Mesendoderm (in vitro differentiated cells): Measurements from ENCODE around the gene WASL.

Source experiments
- DNase-seq: peaks from one replicate; pipeline ENCODE4 v3.0.0; 2013
- H2AK5ac ChIP-seq: 2 replicates; pipeline ENCODE4 v1.6.1; 2013; ENCODE audit warnings: low read length, inconsistent platforms
- H2BK120ac ChIP-seq: 2 replicates; pipeline ENCODE4 v1.6.1; 2013; ENCODE audit warnings: low read depth, mild to moderate bottlenecking, low read length, moderate library complexity, mixed read lengths
- H2BK15ac ChIP-seq: replicated peaks from 2 replicates; pipeline ENCODE4 v1.6.1; 2013; ENCODE audit warnings: low read depth, mild to moderate bottlenecking, moderate library complexity
- H2BK5ac ChIP-seq: 2 replicates; pipeline ENCODE4 v1.6.1; 2013; ENCODE audit warnings: low read length, inconsistent platforms
- H3K18ac ChIP-seq: 2 replicates; pipeline ENCODE4 v1.6.1; 2013; ENCODE audit warnings: mild to moderate bottlenecking, low read length, mixed read lengths
- H3K23ac ChIP-seq: one replicate; pipeline ENCODE4 v1.6.1; 2013; ENCODE audit warnings: low read length
- H3K27ac ChIP-seq: 2 replicates; pipeline ENCODE4 v1.5.1; 2013; ENCODE audit warnings: low read depth, mild to moderate bottlenecking, inconsistent platforms, low read length, moderate library complexity
- H3K27me3 ChIP-seq: 2 replicates; pipeline ENCODE4 v1.6.1; 2013; ENCODE audit warnings: low read length, control low read depth, mild to moderate bottlenecking, inconsistent platforms; ENCODE audit not compliant: insufficient read depth, poor library complexity
- H3K36me3 ChIP-seq: 2 replicates; pipeline ENCODE4 v1.6.1; 2013; ENCODE audit warnings: low read length, inconsistent platforms; ENCODE audit not compliant: control insufficient read depth, insufficient read depth
- H3K4ac ChIP-seq: one replicate; pipeline ENCODE4 v1.6.1; 2013; ENCODE audit warnings: low read depth, mild to moderate bottlenecking, low read length, moderate library complexity
- H3K4me1 ChIP-seq: 2 replicates; pipeline ENCODE4 v1.6.1; 2013; ENCODE audit warnings: low read depth, low read length, inconsistent platforms; ENCODE audit not compliant: control insufficient read depth
- H3K4me2 ChIP-seq: 2 replicates; pipeline ENCODE4 v1.6.1; 2013; ENCODE audit warnings: low read length
- H3K4me3 ChIP-seq: 2 replicates; pipeline ENCODE4 v1.5.1; 2013; ENCODE audit warnings: mild to moderate bottlenecking, low read length
- H3K56ac ChIP-seq: one replicate; pipeline ENCODE4 v1.6.1; 2013; ENCODE audit warnings: low read length
- H3K79me1 ChIP-seq: 2 replicates; pipeline ENCODE4 v1.6.1; 2013; ENCODE audit warnings: low read length, inconsistent platforms
- H3K79me2 ChIP-seq: 2 replicates; pipeline ENCODE4 v1.6.1; 2013; ENCODE audit warnings: mild to moderate bottlenecking, low read length; ENCODE audit not compliant: control insufficient read depth, insufficient read depth
- H3K9ac ChIP-seq: 2 replicates; pipeline ENCODE4 v1.6.1; 2013; ENCODE audit warnings: low read length, inconsistent platforms
- H4K5ac ChIP-seq: one replicate; pipeline ENCODE4 v1.6.1; 2013; ENCODE audit warnings: low read length
- H4K8ac ChIP-seq: one replicate; pipeline ENCODE4 v1.6.1; 2013; ENCODE audit warnings: low read depth, mild to moderate bottlenecking, control low read depth, low read length, moderate library complexity
- WGBS: extraction: QIAGEN DNeasy Blood & Tissue Kit; methylation state at CpG from one replicate; pipeline ENCODE4 v1.1.7; 2013; ENCODE audit warnings: low lambda C conversion rate, missing lambda C conversion rate; ENCODE audit not compliant: insufficient coverage; ENCODE audit errors: extremely low coverage; 5-methylcytosine and 5-hydroxymethylcytosine counted together

WASL gene

DNA sequence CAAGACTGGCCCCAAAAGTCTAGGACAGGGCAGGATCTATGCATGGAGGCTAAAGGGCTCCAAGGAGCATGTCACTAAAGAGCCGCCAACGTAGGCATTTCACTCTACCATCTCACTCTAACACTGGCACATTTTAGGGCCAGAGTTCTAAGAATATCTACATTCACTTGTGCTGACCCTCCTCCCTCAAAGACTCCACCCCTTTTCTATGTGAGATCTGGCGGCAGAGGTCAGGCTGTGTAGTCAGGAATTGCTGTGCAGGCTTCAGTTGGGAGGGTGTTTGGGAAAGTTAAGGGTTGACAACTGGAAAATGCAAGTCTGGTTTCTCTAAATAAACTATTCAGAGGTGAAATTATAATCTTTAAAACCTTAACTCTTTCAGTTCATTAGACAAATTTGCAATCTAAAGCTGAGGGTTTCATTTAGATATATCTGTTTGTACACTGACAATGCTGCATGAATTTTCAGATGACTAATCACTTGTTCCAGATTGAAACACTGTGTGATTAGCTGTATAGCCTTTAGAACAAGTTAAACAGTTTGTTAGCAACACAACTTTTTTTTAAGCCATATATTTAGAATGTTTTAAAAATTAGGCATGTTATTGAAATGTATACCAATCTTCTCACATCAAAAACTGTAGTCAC, 74.9 kb downstream of the WASL start:
- Histone ChIP-seq H3K79me2 (no peaks in the 10 kb centered on the region), H3K36me3 (no peaks in the 10 kb centered on the region), H3K4me1 (no peaks in the 10 kb centered on the region), H3K27me3 (no peaks in the 10 kb centered on the region), H4K8ac (no peak overlapping the region), H2BK15ac (no peak overlapping the region), H2BK120ac (no peak overlapping the region), H4K5ac (no peak overlapping the region), H3K79me1 (no peaks in the 10 kb centered on the region), H3K4me3 (no peak overlapping the region), H3K27ac (no peak overlapping the region), H3K9ac (no peak overlapping the region), H3K18ac (no peak overlapping the region), H2BK5ac (no peak overlapping the region), H3K4ac (no peak overlapping the region), H3K4me2 (no peak overlapping the region), H2AK5ac (no peak overlapping the region), H3K23ac (no peak overlapping the region), H3K56ac (no peak overlapping the region)
- no CpG with 5 or more reads among the region's 3 CpGs for WGBS
- no peak for DNase-seq

- no peak overlapping the region for H4K5ac ChIP-seq
- H3K4me1 ChIP-seq = no peaks in the 10 kb centered on the region
- H2AK5ac ChIP-seq = no peak overlapping the region
- peak overlapping the region; percentile 50 for H3K23ac ChIP-seq
- no peaks in the 10 kb centered on the region for H3K36me3 ChIP-seq
- H3K18ac ChIP-seq = no peak overlapping the region
- no peak overlapping the region for H3K4me3 ChIP-seq
- H3K27me3 ChIP-seq = no peaks in the 10 kb centered on the region
- H3K79me1 ChIP-seq = no peaks in the 10 kb centered on the region
- no peak overlapping the region for H2BK120ac ChIP-seq
- no peak for DNase-seq
- H2BK5ac ChIP-seq = no peak overlapping the region
- no peak overlapping the region for H3K4ac ChIP-seq
- H3K27ac ChIP-seq = no peak overlapping the region
- no peaks in the 10 kb centered on the region for H3K79me2 ChIP-seq
- no peak overlapping the region for H2BK15ac ChIP-seq
- no peak overlapping the region for H3K4me2 ChIP-seq
- H3K56ac ChIP-seq = no peak overlapping the region
- H3K9ac ChIP-seq = no peak overlapping the region
- no peak overlapping the region for H4K8ac ChIP-seq
- no CpG with 5 or more reads among the region's 5 CpGs for WGBS
Observed at GRCh38 chr7:123673137-123673732, 75.6 kb downstream of the WASL start.

DNA sequence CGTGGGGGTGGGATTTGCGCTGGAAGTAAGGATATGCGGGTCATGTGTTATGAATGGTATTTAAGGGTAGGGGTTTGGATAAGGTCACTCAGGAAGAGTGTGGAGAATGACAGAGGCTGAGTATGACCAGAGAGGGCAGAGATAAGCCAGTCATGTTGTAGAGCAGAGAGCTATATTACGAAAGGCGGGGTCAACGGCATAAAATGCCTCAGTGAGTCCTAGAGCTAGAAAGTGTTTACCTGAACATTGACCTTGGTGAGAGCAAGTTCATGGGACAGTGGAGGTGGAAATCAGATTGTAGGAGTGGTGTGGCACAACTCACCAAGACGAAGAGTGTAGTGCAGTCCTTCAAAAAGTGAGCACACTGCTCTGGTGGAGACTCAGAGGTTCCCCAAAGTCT, 79.3 kb downstream of the WASL start:
- Histone ChIP-seq H3K4me1 (no peaks in the 10 kb centered on the region), H3K27ac (no peak overlapping the region), H2BK15ac (no peak overlapping the region), H3K56ac (no peak overlapping the region), H3K4ac (no peak overlapping the region), H3K4me3 (no peak overlapping the region), H2AK5ac (no peak overlapping the region), H2BK120ac (no peak overlapping the region), H4K5ac (no peak overlapping the region), H3K36me3 (no peaks in the 10 kb centered on the region), H3K9ac (no peak overlapping the region), H3K79me2 (no peaks in the 10 kb centered on the region), H3K18ac (no peak overlapping the region), H4K8ac (no peak overlapping the region), H3K79me1 (no peaks in the 10 kb centered on the region), H3K27me3 (no peaks in the 10 kb centered on the region), H2BK5ac (no peak overlapping the region), H3K4me2 (no peak overlapping the region), H3K23ac (no peak overlapping the region)
- no peak for DNase-seq
- 100% methylated on average over 3 of the region's 7 CpGs for WGBS

DNA sequence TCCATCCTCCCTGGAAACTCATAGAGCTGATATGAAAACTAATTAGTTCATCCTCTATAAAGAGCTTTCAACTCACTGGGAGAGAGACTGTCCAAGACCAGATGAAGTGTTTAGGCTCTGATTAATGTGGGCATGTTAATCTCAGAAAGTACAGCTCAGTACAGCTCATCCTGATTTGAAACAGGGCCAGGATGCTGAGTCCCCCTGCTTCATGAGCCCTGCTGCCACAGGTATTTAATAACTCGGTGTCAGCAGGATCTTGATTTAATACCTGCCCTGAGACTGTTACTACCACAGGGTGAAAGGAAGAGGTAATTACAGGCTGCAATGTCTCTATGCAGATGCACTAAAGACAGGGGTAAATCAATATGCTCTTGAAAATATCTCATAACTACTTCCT, 82.3 kb downstream of the WASL start:
- Histone ChIP-seq H2AK5ac (no peak overlapping the region), H3K4me1 (no peaks in the 10 kb centered on the region), H3K4me3 (no peak overlapping the region), H4K5ac (no peak overlapping the region), H3K36me3 (no peaks in the 10 kb centered on the region), H3K27me3 (no peaks in the 10 kb centered on the region), H2BK15ac (no peak overlapping the region), H3K4me2 (no peak overlapping the region), H3K9ac (no peak overlapping the region), H3K18ac (no peak overlapping the region), H3K27ac (no peak overlapping the region), H3K56ac (no peak overlapping the region), H4K8ac (no peak overlapping the region), H3K23ac (no peak overlapping the region), H2BK120ac (no peak overlapping the region), H3K79me2 (no peaks in the 10 kb centered on the region), H3K79me1 (no peaks in the 10 kb centered on the region), H3K4ac (no peak overlapping the region), H2BK5ac (no peak overlapping the region)
- no CpG with 5 or more reads among the region's 1 CpG for WGBS
- no peak for DNase-seq

GRCh38 chr7:123665896-123666295, 82.9 kb downstream of the WASL start:
- no peak overlapping the region for H3K4me3 ChIP-seq
- no peaks in the 10 kb centered on the region for H3K36me3 ChIP-seq
- no peak overlapping the region for H3K18ac ChIP-seq
- H3K4me2 ChIP-seq = no peak overlapping the region
- H2BK5ac ChIP-seq = no peak overlapping the region
- no peaks in the 10 kb centered on the region for H3K4me1 ChIP-seq
- no peak overlapping the region for H2BK120ac ChIP-seq
- no peak overlapping the region for H2BK15ac ChIP-seq
- no peak overlapping the region for H3K9ac ChIP-seq
- no peak overlapping the region for H3K27ac ChIP-seq
- no peak overlapping the region for H3K56ac ChIP-seq
- no peak overlapping the region for H3K4ac ChIP-seq
- no peaks in the 10 kb centered on the region for H3K79me1 ChIP-seq
- H3K23ac ChIP-seq = no peak overlapping the region
- DNase-seq = peak; percentile 42
- H3K79me2 ChIP-seq = no peaks in the 10 kb centered on the region
- H3K27me3 ChIP-seq = no peaks in the 10 kb centered on the region
- H4K5ac ChIP-seq = no peak overlapping the region
- whole genome bisulfite sequencing = no CpG with 5 or more reads among the region's 1 CpG
- no peak overlapping the region for H4K8ac ChIP-seq
- no peak overlapping the region for H2AK5ac ChIP-seq

DNA sequence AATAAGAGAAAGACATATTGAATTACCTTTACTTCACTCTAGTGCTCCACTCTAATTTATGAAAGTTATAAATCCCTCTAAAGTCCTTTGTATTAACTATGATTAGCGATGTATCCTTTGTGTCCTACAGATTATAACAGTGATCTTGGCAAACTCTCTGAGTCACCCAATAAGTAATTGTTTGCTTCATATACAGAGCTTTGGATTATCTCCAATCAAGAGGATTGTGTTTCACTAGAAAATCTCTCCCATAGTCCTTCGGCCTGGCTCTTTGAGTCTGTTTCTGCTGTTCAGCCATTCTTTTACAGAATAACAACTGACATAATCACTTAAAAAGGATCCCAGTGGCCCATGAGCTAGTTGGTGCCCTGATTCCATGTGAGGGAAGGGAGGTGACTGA, 83.6 kb downstream of the WASL start:
- no peak overlapping the region for H4K8ac ChIP-seq
- H2BK15ac ChIP-seq = no peak overlapping the region
- H3K18ac ChIP-seq = no peak overlapping the region
- no CpG with 5 or more reads among the region's 2 CpGs for WGBS
- H3K4me3 ChIP-seq = no peak overlapping the region
- no peak overlapping the region for H3K9ac ChIP-seq
- H3K27me3 ChIP-seq = no peaks in the 10 kb centered on the region
- H3K79me1 ChIP-seq = no peaks in the 10 kb centered on the region
- H3K4ac ChIP-seq = no peak overlapping the region
- H2BK5ac ChIP-seq = no peak overlapping the region
- no peak overlapping the region for H3K4me2 ChIP-seq
- H3K23ac ChIP-seq = no peak overlapping the region
- no peak overlapping the region for H2BK120ac ChIP-seq
- H3K79me2 ChIP-seq = no peaks in the 10 kb centered on the region
- no peaks in the 10 kb centered on the region for H3K36me3 ChIP-seq
- no peak overlapping the region for H2AK5ac ChIP-seq
- no peak overlapping the region for H4K5ac ChIP-seq
- no peaks in the 10 kb centered on the region for H3K4me1 ChIP-seq
- no peak overlapping the region for H3K27ac ChIP-seq
- no peak for DNase-seq
- no peak overlapping the region for H3K56ac ChIP-seq
